Left ventricle myocardium inferior (tissue), 1 donor: ENCODE data around the gene CIT. TPM values are rescaled to one million over a fixed set of nuclear protein-coding genes. Genes with fewer than 3 reads are reported as not detected.

Source experiments
- DNase-seq: peaks from one replicate; pipeline ENCODE4 v3.0.0-alpha.2; 2020
- H3K27ac ChIP-seq: fragments of 200-600 bp; replicated peaks from 2 replicates; pipeline ENCODE4 v1.8.0; 2021
- H3K27me3 ChIP-seq: fragments of 200-600 bp; 2 replicates; pipeline ENCODE4 v1.8.0; 2021; ENCODE audit warnings: low read depth
- H3K36me3 ChIP-seq: fragments of 200-600 bp; 2 replicates; pipeline ENCODE4 v1.8.0; 2021
- H3K4me1 ChIP-seq: fragments of 200-600 bp; 2 replicates; pipeline ENCODE4 v1.8.0; 2021
- H3K4me3 ChIP-seq: fragments of 200-600 bp; 2 replicates; pipeline ENCODE4 v1.8.0; 2021; ENCODE audit warnings: mild to moderate bottlenecking, moderate library complexity
- H3K9me3 ChIP-seq: fragments of 200-600 bp; replicated peaks from 2 replicates; pipeline ENCODE4 v1.8.0; 2021
- intact Hi-C: fragments of 100-400 bp; cut with micrococcal nuclease; formaldehyde crosslinking; loops from one replicate; pipeline ENCODE4 v1.11.0; 2022
- total RNA-seq: library from RNA; stranded (reverse); fragmentation: NEBNext Ultra II Directional; extraction: Animal tissue kit (Norgen Biotek cat#: 25700); gene quantifications from one replicate; pipeline ENCODE4 v1.2.1, GENCODE V29; 2021
- TF ChIP-seq, protein P1 (sequence below): fragments of 200-600 bp; IDR thresholded peaks from 2 replicates; pipeline ENCODE4 v1.8.0; 2021; ENCODE audit warnings: antibody characterized with exemption, mild to moderate bottlenecking, borderline replicate concordance
- donor health status: DM: no; HTN: yes; CAD: no; lungs with severe emphysema.

The CIT gene
- total RNA-seq, 1 donor from 2014 or later = 0.96 TPM

DNA sequence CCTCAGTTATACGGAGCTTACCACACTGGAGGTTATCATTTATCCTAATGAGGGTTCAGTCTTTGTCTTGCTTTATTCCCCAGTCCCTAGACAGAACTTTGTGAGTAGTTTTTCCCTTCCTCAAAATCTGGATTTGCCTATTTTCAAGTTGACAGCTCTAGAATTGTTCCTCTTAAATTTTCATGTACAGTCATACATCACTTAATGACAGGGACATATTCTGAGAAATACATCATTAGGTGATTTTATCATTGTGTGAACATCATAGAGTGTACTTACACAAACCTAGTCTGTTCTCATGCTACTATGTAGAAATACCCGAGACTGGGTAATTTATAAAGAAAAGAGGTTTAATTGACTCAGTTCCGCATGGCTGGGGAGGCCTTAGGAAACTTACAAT lies 206.1 kb downstream of the CIT start:
- H3K9me3 ChIP-seq = no peaks in the 10 kb centered on the region
- intact Hi-C loops = no loop called here
- no peak for DNase-seq
- H3K4me1 ChIP-seq = peaks cover 81% of the 10 kb centered on the region
- peak overlapping the region; percentile 49 for H3K27ac ChIP-seq
- H3K4me3 ChIP-seq = no peak overlapping the region
- TF ChIP-seq, protein P1, sequence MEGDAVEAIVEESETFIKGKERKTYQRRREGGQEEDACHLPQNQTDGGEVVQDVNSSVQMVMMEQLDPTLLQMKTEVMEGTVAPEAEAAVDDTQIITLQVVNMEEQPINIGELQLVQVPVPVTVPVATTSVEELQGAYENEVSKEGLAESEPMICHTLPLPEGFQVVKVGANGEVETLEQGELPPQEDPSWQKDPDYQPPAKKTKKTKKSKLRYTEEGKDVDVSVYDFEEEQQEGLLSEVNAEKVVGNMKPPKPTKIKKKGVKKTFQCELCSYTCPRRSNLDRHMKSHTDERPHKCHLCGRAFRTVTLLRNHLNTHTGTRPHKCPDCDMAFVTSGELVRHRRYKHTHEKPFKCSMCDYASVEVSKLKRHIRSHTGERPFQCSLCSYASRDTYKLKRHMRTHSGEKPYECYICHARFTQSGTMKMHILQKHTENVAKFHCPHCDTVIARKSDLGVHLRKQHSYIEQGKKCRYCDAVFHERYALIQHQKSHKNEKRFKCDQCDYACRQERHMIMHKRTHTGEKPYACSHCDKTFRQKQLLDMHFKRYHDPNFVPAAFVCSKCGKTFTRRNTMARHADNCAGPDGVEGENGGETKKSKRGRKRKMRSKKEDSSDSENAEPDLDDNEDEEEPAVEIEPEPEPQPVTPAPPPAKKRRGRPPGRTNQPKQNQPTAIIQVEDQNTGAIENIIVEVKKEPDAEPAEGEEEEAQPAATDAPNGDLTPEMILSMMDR = no peak
- H3K36me3 ChIP-seq = peaks cover 53% of the 10 kb centered on the region
- H3K27me3 ChIP-seq = no peaks in the 10 kb centered on the region

DNA sequence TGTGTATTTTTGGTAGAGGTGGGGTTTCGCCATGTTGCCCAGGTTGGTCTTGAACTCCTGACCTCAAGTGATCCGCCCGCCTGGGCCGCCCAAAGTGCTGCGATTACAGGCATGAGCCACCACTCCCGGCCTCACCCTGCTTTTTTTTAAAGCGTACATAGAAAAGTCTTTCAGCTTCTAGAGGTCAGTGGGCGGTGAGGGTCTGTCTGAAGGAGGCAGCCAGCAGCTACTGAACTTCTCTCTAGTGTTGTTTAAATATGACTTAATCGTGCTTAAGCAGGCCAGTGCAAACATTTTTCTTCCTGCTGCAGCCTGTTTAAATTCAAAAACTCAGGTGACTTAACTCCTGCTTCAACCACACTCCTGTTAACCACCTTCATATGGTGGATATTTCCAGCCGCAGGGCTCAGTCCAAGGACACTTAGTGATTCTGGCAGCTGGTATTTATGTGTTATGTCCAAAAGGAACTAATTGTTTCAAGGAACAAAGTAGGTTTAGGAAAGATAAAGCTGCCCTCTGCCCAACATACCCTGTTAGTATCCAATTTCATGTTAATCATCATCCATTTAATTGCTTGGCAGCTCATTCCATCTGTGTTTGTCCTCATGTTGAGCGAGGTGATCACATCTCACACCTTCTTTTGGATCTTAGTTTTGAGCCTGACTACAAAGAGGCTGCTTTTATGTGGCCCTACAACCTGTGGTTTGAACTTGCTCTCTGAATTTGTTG lies 207.2 kb downstream of the CIT start:
- Histone ChIP-seq H3K4me3 (peak overlapping the region; percentile 13), H3K27ac (peak overlapping the region; percentile 49), H3K4me1 (peaks cover 83% of the 10 kb centered on the region), H3K9me3 (no peaks in the 10 kb centered on the region), H3K36me3 (peaks cover 41% of the 10 kb centered on the region), H3K27me3 (no peaks in the 10 kb centered on the region)
- DNase-seq = no peak
- intact Hi-C loops = loop anchor here (5.0 kb wide), 1 partner anchor 112 kb away; no protein-coding TSS in a partner anchor
- TF ChIP-seq, protein P1 = no peak

DNA sequence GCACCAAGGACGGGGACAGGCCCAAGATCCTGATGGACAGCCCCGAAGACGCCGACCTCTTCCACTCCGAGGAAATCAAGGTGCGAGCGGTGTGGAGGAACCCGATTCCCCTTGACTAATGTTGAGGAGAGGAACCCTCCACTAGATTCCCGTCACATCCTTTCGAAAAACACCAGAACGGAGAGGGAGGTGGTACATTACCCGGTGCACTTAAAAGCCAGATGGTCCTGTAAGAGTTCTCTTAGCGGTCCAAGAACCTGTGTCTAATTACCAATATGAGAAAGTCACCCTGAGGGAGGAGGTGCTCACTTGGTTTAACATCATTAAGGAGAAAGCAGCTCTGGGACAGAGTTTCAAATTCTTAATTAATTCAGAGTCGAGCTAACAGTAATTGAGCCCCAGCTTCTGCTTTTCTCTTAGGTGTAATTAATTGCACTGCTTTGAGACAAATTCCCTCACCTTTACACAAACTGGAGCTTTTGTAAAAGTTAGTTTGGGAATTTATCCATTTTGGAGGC lies 208.7 kb downstream of the CIT start:
- TF ChIP-seq, protein P1 = no peak
- Histone ChIP-seq H3K27me3 (no peaks in the 10 kb centered on the region), H3K9me3 (no peaks in the 10 kb centered on the region), H3K36me3 (peaks cover 26% of the 10 kb centered on the region), H3K27ac (peak overlapping the region; percentile 92), H3K4me3 (peak overlapping the region; percentile 86), H3K4me1 (peaks cover 72% of the 10 kb centered on the region)
- intact Hi-C loops = loop anchor here (5.0 kb wide), 1 partner anchor 114 kb away; no protein-coding TSS in a partner anchor
- DNase-seq = no peak

DNA sequence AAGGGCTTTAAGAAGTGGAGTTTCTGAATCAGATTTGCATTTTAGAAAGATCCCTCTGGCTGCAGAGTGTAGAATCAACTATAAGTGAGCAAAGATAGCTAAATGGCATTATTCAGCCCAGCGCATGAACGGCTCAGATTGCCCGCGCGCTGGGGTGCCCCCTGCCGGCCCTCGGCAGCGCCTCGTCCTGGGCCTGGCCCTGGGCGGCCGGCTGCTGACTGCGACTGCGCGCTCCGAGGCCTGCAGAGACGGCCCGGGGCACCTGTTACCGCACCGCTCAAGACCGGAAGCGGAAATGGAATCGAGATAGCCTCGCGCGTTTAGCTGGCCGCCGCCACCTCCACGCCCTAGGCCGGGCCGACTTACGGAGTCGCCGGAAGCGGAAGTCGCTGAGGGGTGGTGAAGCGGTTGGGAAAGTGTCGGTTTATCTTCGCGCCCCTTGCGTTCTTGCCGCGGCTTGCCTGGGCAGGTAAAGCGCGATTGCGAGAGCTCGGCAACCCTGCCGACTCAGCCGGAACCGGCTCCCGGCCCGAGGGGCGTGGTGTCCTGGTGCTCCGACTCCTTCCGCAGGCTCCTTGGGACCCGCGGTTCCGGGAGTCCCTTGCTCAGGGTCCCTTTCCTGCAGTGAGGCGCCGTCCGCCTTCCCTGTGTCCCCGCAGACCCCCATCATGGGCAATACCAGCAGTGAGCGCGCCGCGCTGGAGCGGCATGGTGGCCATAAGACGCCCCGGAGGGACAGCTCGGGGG lies 209.4 kb downstream of the CIT start, which contains the start of gene PRKAB1:
Gene PRKAB1, plus strand, starts transcription at position 557 of the 747 bp plus-strand sequence. Its CDS starts 112 bp downstream, at position 669.
- H3K9me3 ChIP-seq = no peaks in the 10 kb centered on the region
- no peaks in the 10 kb centered on the region for H3K27me3 ChIP-seq
- peak within 1 kb of the TSS; percentile 92 for H3K27ac ChIP-seq
- H3K36me3 ChIP-seq = peaks cover 20% of the 10 kb centered on the region
- intact Hi-C loops = loop anchor here (5.0 kb wide), 1 partner anchor 115 kb away; no protein-coding TSS in a partner anchor
- TF ChIP-seq, protein P1 = peak; percentile 98
- peak within 1 kb of the TSS; percentile 86 for H3K4me3 ChIP-seq
- peak; percentile 95 for DNase-seq
- H3K4me1 ChIP-seq = peaks cover 66% of the 10 kb centered on the region

DNA sequence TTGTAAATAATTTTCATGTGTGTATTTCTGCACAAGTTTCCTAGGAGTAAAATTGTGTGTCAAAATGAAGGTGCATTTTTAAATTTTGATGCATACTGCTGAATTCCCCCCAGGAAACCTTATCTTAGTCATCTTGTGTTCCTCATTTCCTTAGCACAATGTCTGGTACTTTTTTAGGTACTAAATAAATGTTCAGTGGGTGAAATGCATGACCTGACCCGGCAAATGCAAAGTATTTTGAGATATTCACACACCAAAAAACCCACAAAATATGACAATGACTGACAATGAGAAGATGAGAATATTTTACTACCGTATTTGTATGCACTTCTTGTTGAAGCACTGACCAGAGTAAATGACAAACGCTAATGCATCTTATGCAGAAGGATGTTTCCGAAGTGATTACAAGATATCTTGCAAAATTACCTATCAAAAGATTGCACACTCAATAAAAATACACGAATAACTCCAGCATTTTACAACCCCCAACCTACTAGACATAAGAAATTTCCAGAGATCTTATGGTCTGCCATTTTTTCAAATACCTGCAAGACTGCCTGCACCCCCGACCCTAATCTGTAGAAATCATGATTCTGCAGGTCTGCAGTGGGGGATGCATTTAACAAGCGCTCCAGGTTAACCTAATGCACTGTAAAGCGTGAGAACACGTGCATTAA lies 210.1 kb downstream of the CIT start:
- no peak for DNase-seq
- Histone ChIP-seq H3K27me3 (no peaks in the 10 kb centered on the region), H3K36me3 (peaks cover 13% of the 10 kb centered on the region), H3K4me1 (peaks cover 60% of the 10 kb centered on the region), H3K4me3 (peak overlapping the region; percentile 86), H3K9me3 (no peaks in the 10 kb centered on the region), H3K27ac (peak overlapping the region; percentile 92)
- TF ChIP-seq, protein P1 = no peak
- intact Hi-C loops = loop anchor here (5.0 kb wide), 1 partner anchor 115 kb away; no protein-coding TSS in a partner anchor
